Keratinocyte (primary cell): ENCODE results near the gene SRXN1. TPM values are rescaled to one million over a fixed set of nuclear protein-coding genes. Genes with fewer than 3 reads are reported as not detected.

Source experiments
- DNase-seq: peaks from one replicate; pipeline ENCODE4 v3.0.0-alpha.2; 2011; ENCODE audit warnings: low read depth, missing footprints, low spot score
- FAIRE-seq: peaks from 2 replicates; lab custom pipeline; 2011; peaks lifted over from hg19 to GRCh38; lab: Jason Lieb, UNC
- H2AFZ ChIP-seq: 2 replicates; pipeline ENCODE4 v1.6.0; 2012; ENCODE audit warnings: low read length, control low read depth, inconsistent platforms; ENCODE audit not compliant: control insufficient read depth
- H3K27ac ChIP-seq: 2 replicates; pipeline ENCODE4 v1.5.1; 2011; ENCODE audit warnings: low read length; ENCODE audit not compliant: control insufficient read depth, insufficient read depth
- H3K27me3 ChIP-seq: 3 replicates; pipeline ENCODE4 v1.6.0; 2011; ENCODE audit warnings: low read length; ENCODE audit not compliant: control insufficient read depth, insufficient read depth; ENCODE audit errors: extremely low read depth
- H3K36me3 ChIP-seq, 2 experiments: 2 replicates in 1 of 2; 3 replicates in 1 of 2; pipeline ENCODE4 v1.5.1; 2011; ENCODE audit warnings: low read length in 2 of 2, mild to moderate bottlenecking in 1 of 2; ENCODE audit not compliant: control insufficient read depth in 2 of 2, insufficient read depth in 2 of 2; ENCODE audit errors: extremely low read depth in 1 of 2
- H3K4me1 ChIP-seq: 3 replicates; pipeline ENCODE4 v1.5.1; 2011; ENCODE audit warnings: low read length; ENCODE audit not compliant: control insufficient read depth, insufficient read depth; ENCODE audit errors: extremely low read depth
- H3K4me2 ChIP-seq: 3 replicates; pipeline ENCODE4 v1.6.0; 2011; ENCODE audit warnings: low read depth, low read length; ENCODE audit not compliant: control insufficient read depth, insufficient read depth; ENCODE audit errors: extremely low read depth
- H3K4me3 ChIP-seq, 3 experiments: fragments of 200-600 bp in 1 of 3; sonication (generic) in 1 of 3; 2 replicates in 2 of 3; 3 replicates in 1 of 3; pipeline ENCODE4 v1.5.1; 2011 to 2016; ENCODE audit warnings: low read length in 3 of 3, mild to moderate bottlenecking in 3 of 3, control low read depth in 2 of 3, inconsistent platforms in 1 of 3, low read depth in 1 of 3, mixed read lengths in 1 of 3, mixed run types in 1 of 3, moderate library complexity in 1 of 3; ENCODE audit not compliant: control insufficient read depth in 2 of 3, insufficient read depth in 2 of 3; ENCODE audit errors: extremely low read depth in 1 of 3
- H3K79me2 ChIP-seq: 2 replicates; pipeline ENCODE4 v1.6.0; 2012; ENCODE audit warnings: low read length; ENCODE audit not compliant: control insufficient read depth, insufficient read depth
- H3K9ac ChIP-seq: 3 replicates; pipeline ENCODE4 v1.6.0; 2011; ENCODE audit warnings: low read length; ENCODE audit not compliant: control insufficient read depth, insufficient read depth; ENCODE audit errors: extremely low read depth
- H3K9me1 ChIP-seq: 3 replicates; pipeline ENCODE4 v1.6.0; 2011; ENCODE audit warnings: low read length; ENCODE audit not compliant: control insufficient read depth, insufficient read depth; ENCODE audit errors: extremely low read depth
- H3K9me3 ChIP-seq: 2 replicates; pipeline ENCODE4 v1.5.1; 2012; ENCODE audit warnings: low read depth, low read length; ENCODE audit not compliant: control insufficient read depth
- H4K20me1 ChIP-seq: 3 replicates; pipeline ENCODE4 v1.6.0; 2011; ENCODE audit warnings: low read length; ENCODE audit not compliant: control insufficient read depth, insufficient read depth; ENCODE audit errors: extremely low read depth
- CTCF ChIP-seq, 3 experiments: IDR thresholded peaks in 1 of 3; conservative IDR thresholded peaks in 1 of 3; optimal IDR thresholded peaks in 1 of 3; 2 replicates in 2 of 3; 3 replicates in 1 of 3; pipeline versions ENCODE3 to v1.5.1; 2011; ENCODE audit warnings: low read length in 3 of 3, mild to moderate bottlenecking in 3 of 3, moderate library complexity in 2 of 3, control low read depth in 1 of 3, inconsistent platforms in 1 of 3; ENCODE audit not compliant: insufficient read depth in 2 of 3; ENCODE audit errors: extremely low read depth in 1 of 3
- EZH2 ChIP-seq: IDR thresholded peaks from one replicate; pipeline ENCODE4 v1.6.1; 2012; ENCODE audit warnings: inconsistent platforms, mild to moderate bottlenecking, low read length, moderate library complexity
- dilution Hi-C: fragments of 300-500 bp; cut with MboI; formaldehyde crosslinking; loops from one replicate; pipeline ENCODE4 v1.7.0; 2020; ENCODE audit warnings: low sequenced_read_pairs; ENCODE audit not compliant: extremely low pct_ligation_motif_present
- polyA plus RNA-seq, 5 experiments: library from polyadenylated mRNA; depleted of rRNA in 3 of 5; stranded (reverse) in 3 of 5; stranded (forward) in 1 of 5; unstranded in 1 of 5; fragments of >200 nt; gene quantifications; 1 replicate in 1 of 5; 2 replicates in 3 of 5; 3 replicates in 1 of 5; pipeline versions ENCODE4 v1.2.1 to v1.2.3, GENCODE V29; 2011 to 2012; ENCODE audit warnings: missing spikeins in 2 of 5, low read depth in 1 of 5, low replicate concordance in 1 of 5

Gene SRXN1
- polyA plus RNA-seq, 1 donor (not counting 4 experiments of a cell fraction or from before 2014, with no cell fraction given), result 51.7 TPM

GRCh38 chr20:675033-675452, 22.0 kb upstream of the SRXN1 start:
- no peaks in the 10 kb centered on the region for H3K79me2 ChIP-seq
- no peaks in the 10 kb centered on the region for H3K9me1 ChIP-seq
- H3K9me3 ChIP-seq, result no peaks in the 10 kb centered on the region
- H3K4me2 ChIP-seq, result no peak overlapping the region
- H4K20me1 ChIP-seq, result no peaks in the 10 kb centered on the region
- no peaks in the 10 kb centered on the region for H3K36me3 ChIP-seq
- DNase-seq (no peak), FAIRE-seq (no peak)
- H3K4me3 ChIP-seq, result no peak overlapping the region
- no peak overlapping the region for H2AFZ ChIP-seq
- no peaks in the 10 kb centered on the region for H3K4me1 ChIP-seq
- peaks cover 69% of the 10 kb centered on the region for H3K27me3 ChIP-seq
- TF ChIP-seq EZH2 (no peak), CTCF (optimal IDR thresholded peaks at IDR 0.05 in 1 of 3, IDR thresholded peaks at IDR 0.05 in 1 of 3, conservative IDR thresholded peaks at IDR 0.05 in 1 of 3; ENCODE audit: extremely low read depth in 1 of 3, insufficient read depth in 2 of 3, low read length in 3 of 3) (no peak)
- H3K27ac ChIP-seq, result no peak overlapping the region
- no peak overlapping the region for H3K9ac ChIP-seq
- dilution Hi-C loops, result no loop called here

GRCh38 chr20:673603-674001, 20.6 kb upstream of the SRXN1 start:
- no peaks in the 10 kb centered on the region for H3K79me2 ChIP-seq
- TF ChIP-seq CTCF (optimal IDR thresholded peaks at IDR 0.05 in 1 of 3, IDR thresholded peaks at IDR 0.05 in 1 of 3, conservative IDR thresholded peaks at IDR 0.05 in 1 of 3; ENCODE audit: extremely low read depth in 1 of 3, insufficient read depth in 2 of 3, low read length in 3 of 3), result no peak
- TF ChIP-seq EZH2, result no peak
- H3K4me2 ChIP-seq, result no peak overlapping the region
- H3K27ac ChIP-seq, result no peak overlapping the region
- H3K36me3 ChIP-seq, result no peaks in the 10 kb centered on the region
- H3K9me1 ChIP-seq, result no peaks in the 10 kb centered on the region
- H2AFZ ChIP-seq, result no peak overlapping the region
- DNase-seq (no peak), FAIRE-seq (no peak)
- dilution Hi-C loops, result no loop called here
- H3K4me3 ChIP-seq, result no peak overlapping the region
- H4K20me1 ChIP-seq, result no peaks in the 10 kb centered on the region
- H3K4me1 ChIP-seq, result no peaks in the 10 kb centered on the region
- no peaks in the 10 kb centered on the region for H3K9me3 ChIP-seq
- peaks cover 69% of the 10 kb centered on the region for H3K27me3 ChIP-seq
- H3K9ac ChIP-seq, result no peak overlapping the region
